NCI-H2171 treated with DMSO at 0.1 percent for 48 hours (cell line): ENCODE results near the gene OSR1.
A peak's percentile ranks its signal among the peaks of the same experiment; 100 is the strongest.
"Not testable (repeated sequence)": the region's sequence is repeated elsewhere in the genome, so short reads cannot be mapped to it uniquely, and the experiment has no call there.

ENCODE experiments used
- DNase-seq: peaks from one replicate; lab custom pipeline; 2025; lab: John Stamatoyannopoulos, UW

OSR1 gene

DNA sequence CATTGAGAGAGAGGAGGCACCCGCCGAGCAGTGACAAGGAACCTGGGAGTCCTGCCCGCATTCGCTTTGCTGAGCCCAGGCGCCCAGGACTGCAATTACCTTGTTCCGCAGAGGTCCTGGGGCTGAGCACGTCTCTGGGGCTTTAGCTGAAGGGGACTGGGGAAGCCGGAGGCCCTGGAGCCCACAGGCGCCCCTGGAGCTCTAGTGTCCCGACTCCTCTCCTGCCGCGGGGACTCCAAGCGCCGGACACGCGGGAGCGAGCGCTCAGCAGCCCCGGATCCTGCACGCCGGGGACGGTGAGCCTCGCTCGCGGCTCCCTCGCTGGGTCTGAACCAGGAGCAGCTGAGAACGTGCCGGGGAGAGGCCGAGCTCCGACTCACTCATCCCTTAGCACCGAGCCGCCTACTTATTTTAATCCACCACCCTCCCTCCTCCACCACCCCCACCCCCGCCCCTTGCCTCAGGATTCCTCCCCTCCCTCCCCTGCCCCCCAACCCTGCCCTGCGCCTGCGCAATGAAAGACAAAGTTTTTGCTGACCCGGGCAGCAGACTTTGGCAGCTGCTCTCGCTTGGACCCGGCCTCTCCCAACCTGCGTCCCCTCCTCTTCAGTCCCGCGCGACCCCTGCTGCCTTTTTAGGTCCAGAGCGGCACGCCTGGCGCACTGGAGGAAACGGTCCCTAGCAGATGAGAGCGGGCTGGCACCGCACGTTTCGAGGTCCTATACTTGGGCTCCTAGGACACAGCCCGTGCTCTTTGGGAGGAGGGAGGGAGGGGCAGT lies at the start of gene OSR1:
OSR1 (minus strand) TSS at position 382 of the 779 bp plus-strand sequence. CDS start 4,818 bp downstream, outside the sequence.
- no peak for DNase-seq

DNA sequence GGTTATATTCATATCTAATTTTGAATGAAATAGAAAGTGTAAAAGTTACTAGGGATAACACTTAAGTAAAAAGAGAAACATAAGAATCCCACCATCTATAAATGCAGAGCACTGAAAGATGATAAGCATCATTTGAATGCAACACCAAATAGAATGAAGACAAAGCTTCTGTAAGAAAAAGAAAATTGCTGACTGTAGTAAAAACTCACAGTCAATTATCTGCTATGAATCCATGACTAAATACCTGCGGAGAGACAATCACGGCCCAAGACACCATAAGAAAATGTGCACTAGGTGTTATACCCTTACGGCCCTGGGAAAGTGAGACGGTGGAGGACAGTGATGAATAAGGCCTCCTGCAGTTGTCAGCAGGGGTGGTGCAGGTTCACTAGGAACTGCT lies 45.4 kb upstream of the OSR1 start:
- no peak for DNase-seq

DNA sequence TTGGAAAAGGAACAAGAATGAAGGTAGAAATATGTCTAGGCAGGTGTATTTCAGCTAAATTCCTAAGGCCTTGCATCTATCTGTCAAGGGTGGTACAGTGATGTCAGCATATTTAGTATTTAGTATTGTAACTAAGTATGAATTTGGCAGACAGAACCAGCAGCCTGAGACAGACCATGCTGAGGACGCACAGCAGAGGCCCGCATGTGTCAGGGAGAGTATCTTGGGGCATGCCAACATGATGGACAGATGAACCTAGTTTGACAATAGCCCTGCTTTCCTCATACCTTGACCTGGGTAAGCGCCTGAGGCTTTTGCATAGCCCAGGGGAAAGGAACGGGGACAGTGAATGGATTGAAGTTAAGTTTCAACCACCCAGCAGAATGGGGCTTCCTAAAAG lies 33.8 kb upstream of the OSR1 start:
- DNase-seq = no peak

DNA sequence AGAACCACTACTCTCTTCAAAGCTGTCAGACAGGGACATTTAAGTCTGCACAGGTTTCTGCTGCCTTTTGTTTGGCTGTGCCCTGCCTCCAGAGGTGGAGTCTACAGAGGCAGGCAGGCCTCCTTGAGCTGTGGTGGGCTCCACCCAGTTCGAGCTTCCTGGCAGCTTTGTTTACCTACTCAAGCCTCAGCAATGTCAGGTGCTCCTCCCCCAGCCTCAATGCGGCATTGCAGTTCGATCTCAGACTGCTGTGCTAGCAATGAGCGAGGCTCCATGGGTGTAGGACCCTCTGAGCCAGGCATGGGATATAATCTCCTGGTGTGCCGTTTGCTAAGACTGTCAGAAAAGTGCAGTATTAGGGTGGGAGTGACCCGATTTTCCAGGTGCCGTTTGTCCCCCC lies 31.0 kb upstream of the OSR1 start:
- DNase-seq = not testable (repeated sequence)

DNA sequence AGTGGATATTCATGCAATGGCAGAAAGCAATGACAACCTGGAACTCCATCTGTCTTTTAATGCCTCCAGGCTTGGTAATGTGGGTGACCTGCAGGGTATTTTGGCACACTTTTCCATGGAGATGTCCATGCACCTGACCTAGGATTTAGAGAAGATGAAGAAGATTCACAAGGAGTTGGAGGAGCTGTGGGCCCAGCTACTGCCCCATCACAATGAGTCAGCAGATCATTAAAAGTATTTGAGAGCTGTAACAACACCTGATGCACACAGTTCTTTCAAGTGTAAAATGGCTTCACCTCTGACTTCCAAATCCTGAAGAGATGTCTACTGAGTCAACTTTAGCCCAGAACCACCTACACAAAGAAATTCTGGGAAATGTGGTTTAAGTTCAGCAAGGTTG lies 22.1 kb upstream of the OSR1 start:
- DNase-seq = no peak

DNA sequence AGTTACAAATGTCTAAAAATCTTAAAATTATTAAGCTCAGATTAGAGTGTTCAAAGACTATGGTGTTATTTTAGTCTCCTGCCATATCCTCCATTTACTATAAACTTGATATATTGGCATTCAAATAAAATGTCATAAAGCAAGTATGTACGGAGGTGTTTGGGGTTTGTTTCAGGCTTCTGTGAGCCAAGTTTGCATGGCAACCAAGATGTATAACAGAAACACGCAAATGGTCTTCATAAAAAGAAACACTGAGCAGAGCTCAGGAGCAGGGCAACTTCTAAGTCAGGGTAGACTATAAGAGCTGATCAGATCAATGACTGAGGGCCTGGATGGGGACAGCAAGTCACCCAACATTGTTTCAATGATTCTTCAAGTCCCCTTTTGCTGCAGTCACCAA lies 20.5 kb upstream of the OSR1 start:
- no peak for DNase-seq

DNA sequence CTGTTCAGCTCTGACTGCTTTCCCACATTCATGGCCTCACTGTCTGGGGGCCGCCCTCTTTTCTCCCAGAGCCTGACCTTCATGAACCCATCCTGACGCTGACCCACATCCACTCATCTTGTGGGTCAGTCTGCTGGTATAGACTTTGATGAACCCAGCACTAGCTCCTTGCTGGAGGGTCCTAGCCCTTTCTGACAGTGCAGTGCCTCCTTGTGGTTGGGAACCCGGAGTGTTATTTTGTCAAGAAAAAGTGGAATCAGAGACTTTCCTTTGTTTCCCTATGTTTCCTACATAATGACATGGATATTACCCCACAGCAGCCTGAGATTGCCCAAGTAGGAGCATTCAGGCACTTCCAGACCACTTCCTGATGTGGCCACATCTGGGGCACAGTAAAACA lies 19.3 kb upstream of the OSR1 start:
- DNase-seq = no peak

DNA sequence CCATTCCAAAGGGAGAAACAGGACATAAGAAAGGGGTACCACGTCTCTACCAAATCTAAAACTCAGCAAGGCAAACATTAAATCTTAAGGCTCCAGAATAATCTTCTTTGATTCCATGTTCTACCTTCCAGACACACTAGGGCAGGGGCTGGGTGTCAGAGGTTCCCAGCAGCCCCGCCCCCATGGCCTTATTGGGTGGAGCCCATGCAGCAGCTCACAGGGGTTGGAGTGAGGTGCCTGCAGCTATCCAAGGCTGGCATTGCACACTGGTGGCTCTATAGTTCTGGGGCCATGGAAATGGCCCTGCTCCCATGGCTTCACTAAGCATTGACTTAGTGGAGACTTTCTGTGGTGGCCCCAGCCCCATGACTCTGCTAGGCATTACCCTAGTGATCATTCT lies 14.9 kb upstream of the OSR1 start:
- DNase-seq = no peak

DNA sequence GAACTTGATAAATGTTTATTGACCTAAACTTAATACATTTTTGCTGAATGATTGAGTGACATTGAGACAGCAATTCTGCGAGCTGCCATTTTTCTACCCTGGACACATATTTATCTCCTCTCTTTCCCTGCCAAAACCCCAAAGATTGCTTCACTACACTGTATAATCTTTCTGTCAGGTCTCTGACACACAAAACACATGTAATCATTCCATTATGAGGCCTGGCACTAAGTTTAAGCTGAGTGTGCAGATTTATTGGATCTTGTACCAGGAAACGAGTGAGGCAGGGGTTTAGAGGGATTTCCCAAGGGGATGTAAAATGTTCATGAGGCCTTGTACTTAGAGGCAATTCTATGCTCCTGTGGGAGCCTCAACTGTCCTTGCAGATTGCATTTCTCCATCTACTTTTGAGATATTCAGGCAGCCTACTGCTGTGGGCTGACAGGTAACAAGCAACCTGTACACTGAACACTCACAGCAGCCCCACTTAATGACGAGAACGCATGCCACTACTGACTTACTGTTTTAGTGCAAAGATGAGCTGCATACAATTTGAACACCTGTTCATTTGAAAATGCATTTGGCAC lies 13.7 kb upstream of the OSR1 start:
- DNase-seq = no peak

DNA sequence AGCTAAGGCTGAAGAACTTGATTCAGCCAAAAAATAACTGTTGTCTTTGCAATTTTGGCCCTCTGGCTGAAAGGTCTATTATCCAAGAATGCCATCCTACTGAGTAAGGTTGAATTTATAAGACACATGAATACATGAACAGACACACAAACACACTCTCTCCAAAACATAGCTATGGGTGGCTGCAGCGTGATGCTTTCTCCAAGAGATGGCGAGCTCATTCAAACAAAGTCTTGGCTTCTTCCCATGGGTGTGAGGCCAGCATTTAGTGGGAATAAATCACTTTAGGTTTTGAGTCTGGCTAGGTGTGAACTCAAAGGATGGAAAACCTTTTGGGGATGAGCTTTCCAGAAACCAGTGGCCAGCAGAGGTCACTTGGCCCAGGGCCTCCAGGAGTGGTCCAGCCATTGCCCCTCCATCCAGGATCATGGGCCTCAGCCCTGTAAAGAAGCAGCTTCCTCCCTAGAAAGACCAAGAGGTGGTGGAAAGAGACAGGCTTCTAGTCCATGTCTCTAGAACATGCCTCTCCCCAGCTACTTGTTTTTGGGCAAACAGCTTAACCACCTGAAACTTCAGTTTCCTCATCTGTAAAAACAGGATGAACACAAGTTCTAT lies 11.0 kb upstream of the OSR1 start:
- no peak for DNase-seq

DNA sequence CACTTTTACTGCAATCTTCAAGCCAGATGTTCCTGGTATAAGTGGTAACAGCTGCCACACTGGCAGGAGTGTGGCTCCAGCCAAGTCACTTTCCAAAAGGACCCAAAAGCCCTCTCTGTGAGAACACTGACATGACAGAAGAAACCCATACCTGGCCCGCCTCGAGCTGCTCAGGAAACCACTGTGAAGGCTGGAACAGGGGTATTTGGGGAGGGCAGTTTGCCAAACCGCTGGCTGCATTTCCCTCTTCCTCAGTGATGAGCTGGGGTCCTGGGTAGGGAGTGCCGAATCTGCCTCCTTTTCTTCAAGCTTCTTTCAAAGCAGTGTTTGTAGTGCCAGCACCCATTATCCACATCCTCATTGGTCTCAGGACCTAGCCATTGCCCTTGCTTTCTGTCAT lies 10.3 kb upstream of the OSR1 start:
- DNase-seq = no peak

DNA sequence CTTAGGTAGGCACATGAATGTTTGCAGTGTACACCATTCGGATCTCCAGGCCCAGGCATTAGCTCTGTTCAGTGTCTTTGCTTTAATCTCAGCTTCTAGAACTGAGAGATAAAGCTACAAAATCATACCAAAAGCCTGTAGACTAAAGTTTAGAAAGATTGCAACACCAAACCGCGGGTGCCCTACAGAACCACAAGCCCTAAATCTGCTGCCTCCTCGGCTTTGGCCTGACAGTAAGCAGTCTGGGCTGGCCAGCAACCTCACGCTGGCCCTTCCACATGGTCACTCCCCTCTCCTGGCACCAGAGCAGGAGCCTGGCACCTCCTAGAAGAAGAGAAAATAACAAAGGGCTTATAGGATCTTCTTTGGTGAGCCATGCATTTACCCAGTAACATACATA lies 8.9 kb upstream of the OSR1 start:
- no peak for DNase-seq

DNA sequence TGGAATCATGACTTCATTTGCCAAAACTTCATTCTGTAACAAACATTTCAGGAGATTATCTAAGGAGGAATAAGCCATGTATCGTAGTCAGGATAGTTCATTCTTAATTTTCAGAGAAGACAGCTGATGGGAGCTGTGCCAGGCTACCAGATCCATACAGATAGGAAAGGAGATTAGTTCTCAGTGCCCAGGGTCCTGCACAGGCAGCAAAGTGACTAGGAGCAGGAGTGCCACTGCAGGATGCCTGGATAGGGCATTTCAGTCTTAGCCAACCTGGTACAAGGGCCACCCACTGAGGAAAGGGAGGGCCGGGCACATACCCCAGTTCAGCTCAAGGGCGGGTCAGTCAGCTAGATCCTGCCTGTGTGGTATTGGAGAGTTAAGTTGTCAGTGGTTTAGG lies 6.7 kb upstream of the OSR1 start:
- DNase-seq = no peak

DNA sequence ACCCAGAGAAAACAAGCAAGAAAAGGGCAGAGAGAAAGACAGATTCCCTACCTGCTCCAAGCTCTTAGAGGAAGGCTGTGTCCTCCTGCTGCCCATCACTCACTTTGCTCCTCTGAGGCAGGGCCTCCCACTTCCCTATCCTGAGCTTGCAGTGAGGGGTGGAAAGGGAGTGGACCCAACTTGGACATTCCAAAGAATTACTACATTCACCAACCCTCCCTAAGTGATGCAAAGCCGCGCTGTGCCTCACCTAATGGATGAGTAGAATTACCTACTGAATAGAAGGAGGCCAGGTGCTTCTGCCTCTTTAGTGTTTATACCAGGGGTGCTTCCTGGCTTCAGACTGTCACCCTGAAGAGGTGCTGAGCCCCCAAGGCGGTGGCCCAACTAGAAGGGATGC lies 5.6 kb upstream of the OSR1 start:
- DNase-seq = no peak

DNA sequence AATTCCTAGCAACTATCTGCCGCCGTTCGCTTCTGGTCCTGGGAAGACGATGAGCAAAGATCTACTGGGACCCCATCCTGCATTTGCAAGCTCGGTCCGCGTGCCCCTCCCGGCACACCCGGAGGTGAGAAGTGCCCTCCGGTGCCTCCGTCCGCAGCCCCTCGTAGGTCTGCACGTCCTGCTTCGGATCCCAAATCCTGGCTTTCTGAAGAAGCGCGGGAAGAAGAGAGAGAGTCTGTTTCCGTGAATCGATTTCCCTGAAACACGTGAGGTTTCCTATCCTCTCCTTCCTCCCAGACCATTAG lies 5.0 kb upstream of the OSR1 start:
- no peak for DNase-seq

DNA sequence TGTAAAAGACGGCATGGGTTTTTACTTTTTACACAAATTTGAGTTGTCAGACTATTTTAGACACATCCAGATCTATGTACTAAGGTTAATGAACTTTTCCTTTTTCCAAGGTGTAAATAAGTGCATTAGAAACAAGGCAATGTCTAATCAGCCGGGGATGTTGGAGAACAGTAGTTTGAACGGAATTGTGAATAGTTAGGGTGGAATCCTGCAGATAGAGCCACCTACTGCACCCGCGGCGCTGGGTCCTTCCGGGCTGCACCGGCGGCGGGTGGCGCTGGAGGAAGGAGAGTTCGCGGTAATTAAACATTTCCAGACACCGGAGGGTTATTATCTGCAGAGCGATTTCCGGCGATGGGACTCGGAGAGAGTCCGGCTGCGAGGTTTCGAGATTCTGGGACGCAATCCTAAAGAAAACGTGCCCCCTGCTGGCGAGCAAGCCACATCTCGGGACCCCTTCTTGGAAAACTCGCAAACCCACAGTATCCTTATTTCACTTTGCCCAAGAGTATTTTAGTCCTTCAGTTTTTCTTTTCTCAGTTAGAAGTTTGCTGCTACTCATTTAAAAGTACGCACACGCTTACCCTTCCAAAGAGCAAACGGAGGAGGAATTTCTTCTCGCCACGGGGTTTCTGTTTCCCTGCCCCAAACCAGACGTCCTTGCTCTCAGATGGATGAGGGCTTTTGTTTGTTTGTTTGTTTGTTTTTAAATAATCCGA lies 4.5 kb upstream of the OSR1 start:
- DNase-seq = peak; percentile 83

DNA sequence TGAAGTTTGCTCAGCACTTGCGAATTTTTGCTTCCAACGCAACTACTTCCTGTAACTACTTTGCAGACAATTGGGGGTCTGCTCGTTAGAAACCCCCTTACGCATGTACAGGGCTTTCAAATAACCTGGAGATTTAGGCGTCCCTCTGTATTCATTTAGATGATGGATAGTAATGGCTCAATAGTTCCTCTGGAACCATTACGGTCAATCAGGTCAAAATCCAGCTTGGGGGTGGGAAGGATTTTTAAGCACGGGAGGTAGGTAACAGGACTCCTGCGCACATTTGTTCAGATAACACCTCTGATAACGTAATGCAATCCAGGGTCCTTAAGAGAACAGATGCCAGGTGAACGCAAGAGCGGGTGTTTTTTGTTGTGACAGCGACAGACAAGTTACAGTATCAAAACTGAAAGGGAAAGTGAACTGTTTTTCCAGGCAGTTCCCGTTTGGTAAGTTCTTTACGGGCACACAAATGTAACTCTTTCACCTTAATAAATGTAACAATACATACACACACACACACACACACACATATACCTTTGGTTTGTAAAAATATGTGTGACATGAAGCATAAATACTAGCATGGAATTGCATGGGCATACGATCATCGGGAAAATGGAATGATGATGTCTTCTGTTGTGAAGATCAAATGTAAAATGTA lies 3.8 kb upstream of the OSR1 start:
- DNase-seq = peak; percentile 87

DNA sequence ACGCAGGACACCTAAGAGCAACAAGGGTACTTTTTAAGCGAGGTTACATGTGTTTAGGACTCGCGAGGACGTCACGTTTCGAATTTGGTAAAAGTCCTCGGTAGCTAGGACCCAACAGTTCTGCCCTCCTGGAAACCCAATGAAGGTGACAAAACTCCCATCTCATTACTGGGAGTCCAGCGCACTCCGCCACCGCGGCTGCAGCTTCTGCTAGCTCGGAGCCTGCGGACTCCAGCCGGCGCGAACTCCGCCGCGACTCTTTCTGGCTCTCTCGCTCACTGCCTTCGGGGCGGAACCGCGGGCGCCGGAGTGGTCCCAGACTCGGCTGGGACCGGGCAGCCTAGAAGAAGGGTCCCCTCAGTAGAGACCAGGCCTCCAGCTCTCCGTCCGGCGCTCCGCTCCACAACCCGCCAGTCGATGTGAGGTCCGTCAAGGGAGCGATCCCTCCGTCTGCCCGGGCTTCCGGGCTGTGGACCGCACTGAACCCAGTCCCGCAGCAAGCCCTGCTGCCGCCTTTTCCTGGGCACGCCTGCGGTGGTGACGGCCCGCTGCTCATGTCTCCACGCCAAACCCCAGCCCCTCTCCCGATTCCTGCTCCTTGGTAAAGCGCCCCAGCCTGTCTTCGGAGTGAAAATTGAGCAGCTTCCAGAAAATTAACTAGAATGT lies 3.0 kb upstream of the OSR1 start:
- no peak for DNase-seq

DNA sequence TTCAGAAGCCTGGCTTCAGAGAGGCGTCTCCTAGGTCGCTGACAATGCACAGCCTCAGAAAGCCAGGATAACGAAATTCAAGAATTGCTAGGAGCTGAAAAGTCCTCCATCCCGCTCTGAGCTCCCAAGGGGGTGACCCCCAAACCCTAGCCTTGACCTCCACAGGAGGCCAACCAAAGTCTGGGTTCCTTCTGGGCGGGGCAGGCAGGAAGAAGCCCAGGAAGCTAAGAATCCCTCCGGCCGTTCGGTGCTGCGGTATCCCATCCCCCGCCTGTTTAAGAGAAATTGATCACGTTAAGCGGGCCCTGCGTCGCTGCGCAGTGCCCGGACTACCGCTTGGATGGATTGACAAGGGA lies 2.5 kb upstream of the OSR1 start:
- DNase-seq = no peak

DNA sequence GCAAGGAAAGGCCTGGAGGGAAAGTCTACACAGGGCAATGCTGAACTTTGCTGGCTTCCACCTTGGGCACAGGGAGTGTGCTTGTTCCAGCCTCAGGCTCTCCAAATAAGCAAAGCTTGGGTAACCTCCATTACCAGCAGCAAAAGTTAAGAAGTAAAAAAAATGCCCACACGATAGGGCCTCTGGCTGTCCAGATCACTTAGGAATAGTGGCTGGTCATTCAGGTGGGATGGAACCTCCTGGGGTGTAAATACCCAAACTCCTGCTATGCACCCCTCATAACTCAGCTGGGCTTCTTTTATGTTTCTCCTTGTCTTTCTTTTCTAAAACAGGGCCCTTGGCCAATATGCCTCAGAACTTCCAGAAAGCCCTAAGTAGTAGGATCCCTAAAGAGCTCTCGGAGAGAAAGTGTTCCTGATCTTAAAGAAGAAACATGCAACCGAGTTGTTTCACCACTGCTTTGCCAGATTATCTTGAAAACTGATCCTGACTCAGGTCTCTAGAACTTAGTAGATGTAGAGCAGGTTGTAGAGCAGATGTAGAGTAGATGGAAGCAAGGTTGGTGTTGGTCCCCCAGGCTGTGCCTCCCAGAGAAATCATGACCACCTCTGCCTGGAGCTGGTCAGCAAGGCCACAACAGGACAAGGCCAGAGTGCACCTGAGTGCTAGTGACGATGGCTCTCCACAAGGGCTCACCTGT lies 2.0 kb upstream of the OSR1 start:
- no peak for DNase-seq

DNA sequence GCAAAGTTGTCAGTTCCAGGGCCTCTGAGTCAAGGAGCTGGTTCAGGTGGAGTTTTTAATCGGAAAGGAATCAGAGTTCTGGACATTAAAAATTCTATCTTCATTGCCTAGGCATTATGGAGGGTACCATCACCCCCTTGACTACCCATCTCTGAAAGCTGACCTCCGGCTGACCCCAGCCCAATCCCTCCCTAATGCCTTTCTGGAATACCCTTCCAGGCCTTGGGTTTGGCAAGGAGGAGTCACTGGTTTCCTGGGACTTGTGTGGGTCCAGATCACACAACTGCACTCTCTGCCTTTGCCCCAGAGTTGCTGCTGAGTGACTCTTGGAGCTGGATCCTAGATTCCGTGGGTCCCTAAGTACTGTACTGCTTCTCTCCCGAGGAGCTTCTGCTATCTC lies 1.0 kb upstream of the OSR1 start:
- no peak for DNase-seq

DNA sequence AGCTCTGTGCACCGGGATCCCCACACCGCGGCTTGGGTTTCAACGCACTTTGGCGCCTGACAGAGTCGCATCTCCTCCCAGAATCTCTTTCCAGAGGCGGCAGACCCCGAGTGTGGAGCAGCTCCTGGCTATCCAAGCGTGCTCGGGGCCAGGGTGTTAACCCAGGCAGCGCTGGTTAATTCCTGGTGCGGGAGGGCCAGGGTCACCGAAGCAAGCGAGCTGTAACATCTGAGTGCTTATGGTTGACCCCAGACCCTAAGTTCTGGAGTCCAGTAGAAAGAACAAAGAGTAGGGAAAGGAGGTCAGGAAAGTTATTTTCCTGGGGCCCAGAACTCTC lies 566 bp upstream of the OSR1 start:
- no peak for DNase-seq
